Measurements from ENCODE around the gene ARHGEF2.

The ARHGEF2 gene

GRCh38 chr1:155978325-155978972 lies at the start of gene ARHGEF2:
ARHGEF2 (minus strand) TSS chr1:155978547; CDS start chr1:155978427, 120 bp downstream.
- DNase-seq (ENCODE audit: low read depth in 2 of 2), result peak; percentile 53 to 66

- no peak for DNase-seq (ENCODE audit: low read depth in 2 of 2)
Measured at GRCh38 chr1:156026588-156026987, 48.2 kb upstream of the ARHGEF2 start.

GRCh38 chr1:156025876-156026275 lies 47.5 kb upstream of the ARHGEF2 start:
- no peak for DNase-seq (ENCODE audit: low read depth in 2 of 2)

- DNase-seq (ENCODE audit: low read depth in 2 of 2), result no peak
Measured at GRCh38 chr1:156024801-156025200, 46.5 kb upstream of the ARHGEF2 start.

GRCh38 chr1:156021954-156022353 lies 43.6 kb upstream of the ARHGEF2 start:
- DNase-seq (ENCODE audit: low read depth in 2 of 2), result no peak

- DNase-seq (ENCODE audit: low read depth in 2 of 2), result no peak
Measured at GRCh38 chr1:156021093-156021428, 42.7 kb upstream of the ARHGEF2 start.

GRCh38 chr1:156020293-156021092 lies 42.1 kb upstream of the ARHGEF2 start, which contains the start of gene SSR2:
SSR2 (minus strand) TSS chr1:156020951; CDS start chr1:156020167, 784 bp downstream.
- peak; percentile 54 to 65 for DNase-seq (ENCODE audit: low read depth in 2 of 2)

GRCh38 chr1:156019946-156020292 lies 41.6 kb upstream of the ARHGEF2 start:
- no peak for DNase-seq (ENCODE audit: low read depth in 2 of 2)

GRCh38 chr1:156014829-156015228 lies 36.5 kb upstream of the ARHGEF2 start:
- no peak for DNase-seq (ENCODE audit: low read depth in 2 of 2)

- DNase-seq (ENCODE audit: low read depth in 2 of 2), result no peak
Measured at GRCh38 chr1:156012051-156012817, 33.9 kb upstream of the ARHGEF2 start.

GRCh38 chr1:156009404-156009803 lies 31.1 kb upstream of the ARHGEF2 start:
- DNase-seq (ENCODE audit: low read depth in 2 of 2), result no peak

- DNase-seq (ENCODE audit: low read depth in 2 of 2), result no peak
Measured at GRCh38 chr1:156006666-156007376, 28.5 kb upstream of the ARHGEF2 start.

- DNase-seq (ENCODE audit: low read depth in 2 of 2), result no peak
Measured at GRCh38 chr1:156004843-156005584, 26.7 kb upstream of the ARHGEF2 start.

GRCh38 chr1:156003923-156004188 lies 25.5 kb upstream of the ARHGEF2 start:
- no peak for DNase-seq (ENCODE audit: low read depth in 2 of 2)

GRCh38 chr1:156002188-156002911 lies 24.0 kb upstream of the ARHGEF2 start:
- no peak for DNase-seq (ENCODE audit: low read depth in 2 of 2)

GRCh38 chr1:156001662-156002171 lies 23.4 kb upstream of the ARHGEF2 start:
- no peak for DNase-seq (ENCODE audit: low read depth in 2 of 2)

- DNase-seq (ENCODE audit: low read depth in 2 of 2), result no peak
Measured at GRCh38 chr1:156001021-156001661, 22.8 kb upstream of the ARHGEF2 start.

GRCh38 chr1:155999964-156000363 lies 21.6 kb upstream of the ARHGEF2 start:
- no peak for DNase-seq (ENCODE audit: low read depth in 2 of 2)

GRCh38 chr1:155996166-155996565 lies 17.8 kb upstream of the ARHGEF2 start:
- DNase-seq (ENCODE audit: low read depth in 2 of 2), result no peak

- no peak for DNase-seq (ENCODE audit: low read depth in 2 of 2)
Measured at GRCh38 chr1:155993595-155993994, 15.2 kb upstream of the ARHGEF2 start.

Measured in stimulated activated CD4-positive, alpha-beta T cell treated with anti-CD3 and anti-CD28 coated beads, Interleukin-1b, Interleukin-23, amount 100 ng/mL, for 1 hour (primary cell).